Measurements from ENCODE around the gene ANO5. TPM values are rescaled to one million over a fixed set of nuclear protein-coding genes. Genes with fewer than 3 reads are reported as not detected.
"Not testable (repeated sequence)": the region's sequence is repeated elsewhere in the genome, so short reads cannot be mapped to it uniquely, and the experiment has no call there.

ANO5 gene
- total and polyA plus RNA-seq, 2 of the 8 experiments (the other 6 are each of a cell fraction or from before 2014, with no cell fraction given) = 2.6 to 5.0 TPM

- TF ChIP-seq SUZ12 (IDR thresholded peaks at IDR 0.05; ENCODE audit: low read length) (no peak), CREB1 (IDR thresholded peaks at IDR 0.05) (no peak)
Measured at GRCh38 chr11:22276535-22276934, 83.7 kb downstream of the ANO5 start (continued).

- H2BK120ac ChIP-seq (replicated peaks; ENCODE audit: low read depth, low read length); H2AFZ ChIP-seq (ENCODE audit: low read length); H3K4me1 ChIP-seq (replicated peaks in 1 of 4; ENCODE audit: control insufficient read depth in 3 of 4, insufficient read depth in 4 of 4, low read length in 3 of 4); H4K8ac ChIP-seq (ENCODE audit: extremely low read depth, insufficient read depth, low read length); H4K91ac ChIP-seq (replicated peaks; ENCODE audit: insufficient read length, low read length); H3K56ac ChIP-seq (replicated peaks; ENCODE audit: insufficient read length, low read depth, low read length); H3K14ac ChIP-seq (ENCODE audit: insufficient read length); DNase-seq (ENCODE audit: low read depth in 1 of 2, low spot score in 2 of 2); H3K18ac ChIP-seq (ENCODE audit: extremely low read depth, low read length); H2BK20ac ChIP-seq (ENCODE audit: low read length); H3K9ac ChIP-seq (replicated peaks in 1 of 4; ENCODE audit: extremely low read depth in 1 of 4, low read depth in 3 of 4, low read length in 3 of 4); CTCF ChIA-PET (ENCODE audit: partially characterized antibody); FAIRE-seq; H3K27ac ChIP-seq (ENCODE audit: low read depth, low read length); H3K79me1 ChIP-seq (ENCODE audit: low read depth, low read length); H3K36me3 ChIP-seq (ENCODE audit: control insufficient read depth in 2 of 4, insufficient read depth in 4 of 4, low read length in 3 of 4); POLR2A ChIA-PET (ENCODE audit: partially characterized antibody); H3K23me2 ChIP-seq (ENCODE audit: low read depth, low read length); H4K5ac ChIP-seq (ENCODE audit: insufficient read length, low read depth, low read length); H3K4ac ChIP-seq (replicated peaks; ENCODE audit: insufficient read length, low read depth, low read length); H3K79me2 ChIP-seq (ENCODE audit: control insufficient read depth in 1 of 2, insufficient read depth in 2 of 2, low read length in 2 of 2); H2BK15ac ChIP-seq (ENCODE audit: low read length); H3K4me3 ChIP-seq (ENCODE audit: extremely low read depth in 1 of 4, insufficient read depth in 2 of 4, low read depth in 3 of 4, low read length in 4 of 4); H3K27me3 ChIP-seq (replicated peaks in 1 of 4; ENCODE audit: control insufficient read depth in 3 of 4, extremely low read depth in 1 of 4, insufficient read depth in 3 of 4, low read length in 3 of 4); H2BK5ac ChIP-seq (ENCODE audit: low read depth, low read length); H2BK12ac ChIP-seq (ENCODE audit: low read depth, low read length); H2AK5ac ChIP-seq (ENCODE audit: low read depth, low read length); H3K23ac ChIP-seq (ENCODE audit: insufficient read length); H3K4me2 ChIP-seq (ENCODE audit: insufficient read depth in 1 of 2, low read depth in 2 of 2, low read length in 2 of 2); H4K20me1 ChIP-seq (replicated peaks in 1 of 2; ENCODE audit: control insufficient read depth in 1 of 2, insufficient read depth in 2 of 2, low read length in 2 of 2): not testable (repeated sequence)
- peaks cover 6 to 17% of the 10 kb centered on the region in 2 experiments; a peak in 3 of 4 replicates for H3K9me3 ChIP-seq (ENCODE audit: insufficient read depth in 2 of 2, low read depth in 1 of 2, low read length in 1 of 2)
- 91% methylated on average over 6 of the region's 17 CpGs; no CpG with 5 or more reads in 1 of the 2 experiments for WGBS, 2 experiments (ENCODE audit: extremely low coverage in 1 of 2, insufficient coverage in 1 of 2, insufficient read length in 1 of 2, insufficient replicate concordance in 2 of 2, low coverage in 1 of 2, low lambda C conversion rate in 2 of 2, missing lambda C conversion rate in 1 of 2)
Measured at GRCh38 chr11:22284991-22285390, 92.1 kb downstream of the ANO5 start.

All from H1 (cell line).